22Rv1 (cell line): ENCODE data around the gene JHY.

Experiments used
- CTCF ChIP-seq: fragments of 450-650 bp; IDR thresholded peaks from 2 replicates; pipeline ENCODE4 v1.5.1; 2017; ENCODE audit warnings: mild to moderate bottlenecking
- ZFX ChIP-seq: fragments of 450-650 bp; IDR thresholded peaks from 2 replicates; pipeline ENCODE4 v1.6.1; 2017; ENCODE audit warnings: antibody characterized with exemption, borderline replicate concordance

DNA sequence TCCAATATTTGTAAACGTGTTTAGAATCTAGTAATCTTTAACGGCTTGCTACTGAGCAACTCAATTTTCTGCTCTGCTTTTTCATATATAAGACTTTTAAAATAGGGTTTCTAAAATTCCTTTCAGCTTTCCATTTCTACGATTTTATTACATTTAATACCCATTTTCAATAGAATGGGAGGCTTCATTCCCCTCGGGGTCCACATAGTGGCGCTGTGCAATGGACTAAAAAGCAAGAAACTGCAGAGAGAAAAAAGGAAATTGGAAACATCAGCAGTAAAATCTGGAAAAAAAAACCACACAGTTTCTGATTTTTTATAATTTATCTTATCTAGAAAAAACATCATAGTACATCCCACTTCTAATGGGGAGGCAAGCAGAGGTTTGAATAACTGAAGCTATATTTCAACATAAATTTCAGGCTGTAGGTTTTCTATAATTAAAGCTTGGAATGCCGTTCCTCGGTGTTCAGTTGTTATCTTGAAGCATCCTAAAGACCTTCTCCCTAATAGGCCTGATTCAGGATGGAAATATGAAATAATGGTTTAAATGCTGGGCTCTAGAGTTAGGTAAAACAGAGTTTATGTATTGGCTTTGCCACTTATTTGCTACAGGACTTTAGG lies 18.7 kb upstream of the JHY start:
- TF ChIP-seq CTCF (peak; percentile 80), ZFX (no peak)
